Activated T-cell treated with anti-CD3 and anti-CD28 coated beads for 1 hour (primary cell): ENCODE results near the gene PHF11.
"Not testable (repeated sequence)": the region's sequence is repeated elsewhere in the genome, so short reads cannot be mapped to it uniquely, and the experiment has no call there.

Experiments used
- DNase-seq: peaks from one replicate; pipeline ENCODE4 v3.0.0-alpha.2; 2020; ENCODE audit warnings: low read depth

Gene PHF11

GRCh38 chr13:49549289-49549688, 53.5 kb downstream of the PHF11 start:
- no peak for DNase-seq

- no peak for DNase-seq
These were observed 55.3 kb downstream of the PHF11 start for GRCh38 chr13:49550942-49551644.

GRCh38 chr13:49553888-49554287, 58.1 kb downstream of the PHF11 start:
- DNase-seq: no peak

GRCh38 chr13:49554387-49554786, 58.6 kb downstream of the PHF11 start:
- DNase-seq: no peak

GRCh38 chr13:49559006-49559405, 63.3 kb downstream of the PHF11 start:
- DNase-seq: no peak

- no peak for DNase-seq
These were observed 64.7 kb downstream of the PHF11 start for GRCh38 chr13:49560270-49561061.

- no peak for DNase-seq
These were observed 65.3 kb downstream of the PHF11 start for GRCh38 chr13:49561062-49561410.

GRCh38 chr13:49563516-49563915, 67.8 kb downstream of the PHF11 start:
- DNase-seq: no peak

- not testable (repeated sequence) for DNase-seq
These were observed 69.7 kb downstream of the PHF11 start for GRCh38 chr13:49565461-49565860.

- DNase-seq: no peak
These were observed 70.7 kb downstream of the PHF11 start for GRCh38 chr13:49566461-49566860.

GRCh38 chr13:49567491-49567890, 71.7 kb downstream of the PHF11 start:
- no peak for DNase-seq

- no peak for DNase-seq
These were observed 74.4 kb downstream of the PHF11 start for GRCh38 chr13:49569993-49570689.

GRCh38 chr13:49571299-49572240, 75.8 kb downstream of the PHF11 start:
- DNase-seq: no peak
